Fibroblast of the aortic adventitia (primary cell): ENCODE measurements around the gene TMPRSS6. TPM values are rescaled to one million over a fixed set of nuclear protein-coding genes. Genes with fewer than 3 reads are reported as not detected.

Source experiments
- DNase-seq: peaks from one replicate; pipeline ENCODE4 v3.0.0-alpha.2; 2010; ENCODE audit warnings: low read depth
- H3K4me3 ChIP-seq: 2 replicates; pipeline ENCODE4 v1.5.1; 2011; ENCODE audit warnings: low read depth, mild to moderate bottlenecking, control low read depth, low read length, moderate library complexity
- CTCF ChIP-seq: IDR thresholded peaks from 2 replicates; pipeline ENCODE4 v1.5.1; 2011; ENCODE audit warnings: mild to moderate bottlenecking, low read length, control low read depth, inconsistent platforms; ENCODE audit not compliant: insufficient read depth
- total RNA-seq: library from RNA; depleted of rRNA; stranded (reverse); fragments of >200 nt; gene quantifications from 2 replicates; pipeline ENCODE4 v1.2.3, GENCODE V29; 2012; ENCODE audit warnings: low replicate concordance

TMPRSS6 gene
- total RNA-seq, 1 donor: not detected

GRCh38 chr22:37083914-37084313 lies 25.6 kb downstream of the TMPRSS6 start:
- DNase-seq: no peak
- no peak overlapping the region for H3K4me3 ChIP-seq
- TF ChIP-seq CTCF: no peak

GRCh38 chr22:37082251-37082873 lies 27.2 kb downstream of the TMPRSS6 start:
- H3K4me3 ChIP-seq: no peak overlapping the region
- DNase-seq: no peak
- TF ChIP-seq CTCF: no peak

GRCh38 chr22:37080838-37081237 lies 28.7 kb downstream of the TMPRSS6 start:
- no peak for TF ChIP-seq CTCF
- no peak for DNase-seq
- H3K4me3 ChIP-seq: no peak overlapping the region

GRCh38 chr22:37080438-37080837 lies 29.1 kb downstream of the TMPRSS6 start:
- TF ChIP-seq CTCF: no peak
- H3K4me3 ChIP-seq: no peak overlapping the region
- no peak for DNase-seq

- DNase-seq: peak; percentile 27
- no peak for TF ChIP-seq CTCF
- no peak overlapping the region for H3K4me3 ChIP-seq
Measured at GRCh38 chr22:37079668-37080171, 29.8 kb downstream of the TMPRSS6 start.

- H3K4me3 ChIP-seq: no peak overlapping the region
- no peak for DNase-seq
- no peak for TF ChIP-seq CTCF
Measured at GRCh38 chr22:37079158-37079557, 30.4 kb downstream of the TMPRSS6 start.
